Measurements from ENCODE around the gene GLYATL1. TPM values are rescaled to one million over a fixed set of nuclear protein-coding genes. Genes with fewer than 3 reads are reported as not detected.

The GLYATL1 gene
- total and polyA plus RNA-seq, 2 of the 13 experiments (the other 11 are each of a cell fraction or from before 2014, with no cell fraction given): 0.17 TPM; not detected in 1

- no peak for FAIRE-seq
Measured at GRCh38 chr11:58916637-58917036, 22.7 kb upstream of the GLYATL1 start.

GRCh38 chr11:58917159-58917783, 22.0 kb upstream of the GLYATL1 start:
- Histone ChIP-seq H3K4me3 (replicated peaks in 1 of 3; ENCODE audit: insufficient read depth in 1 of 3, low read depth in 2 of 3, low read length in 3 of 3) (no peak overlapping the region), H3K9me3 (ENCODE audit: low read length) (peaks cover 23% of the 10 kb centered on the region), H3K4me1 (ENCODE audit: insufficient read depth, low read length) (no peaks in the 10 kb centered on the region), H3K27ac (ENCODE audit: extremely low read length, insufficient read depth, low read length) (no peak overlapping the region), H2AFZ (ENCODE audit: low read length) (no peak overlapping the region), H3K9ac (ENCODE audit: insufficient read depth, low read depth, low read length) (no peak overlapping the region), H3K4me2 (ENCODE audit: low read depth, low read length) (no peak overlapping the region), H4K20me1 (ENCODE audit: insufficient read depth, low read length) (no peaks in the 10 kb centered on the region), H3K79me2 (ENCODE audit: insufficient read depth, low read length) (no peaks in the 10 kb centered on the region), H3K36me3 (replicated peaks in 1 of 2; ENCODE audit: control insufficient read depth in 1 of 2, insufficient read depth in 2 of 2, low read length in 2 of 2) (no peaks in the 10 kb centered on the region), H3K27me3 (ENCODE audit: control insufficient read depth in 1 of 2, insufficient read depth in 2 of 2, low read length in 2 of 2) (no peaks in the 10 kb centered on the region; a peak in 1 of 5 replicates)
- TF ChIP-seq LRRFIP1 (CRISPR knock-in tag; conservative IDR thresholded peaks at IDR 0.05) (no peak), ZNF704 (CRISPR knock-in tag; IDR thresholded peaks at IDR 0.05; ENCODE audit: borderline replicate concordance) (no peak), BCL3 (CRISPR knock-in tag; IDR thresholded peaks at IDR 0.05) (no peak), RBM39 (IDR thresholded peaks at IDR 0.05; ENCODE audit: low read depth, low read length, poor library complexity, severe bottlenecking) (no peak), ZNF274 (CRISPR knock-in tag; IDR thresholded peaks at IDR 0.05) (no peak), ARHGAP35 (CRISPR knock-in tag; IDR thresholded peaks at IDR 0.05; ENCODE audit: borderline replicate concordance) (no peak), PBX2 (CRISPR knock-in tag; IDR thresholded peaks at IDR 0.05) (no peak)
- FAIRE-seq (no peak), ATAC-seq (no peak), DNase-seq (ENCODE audit: low spot score) (no peak)
- intact Hi-C loops (cut with micrococcal nuclease; ENCODE audit: unreplicated experiment) (no loop called here), in situ Hi-C loops (cut with HindIII; ENCODE audit: extremely low pct_ligation_motif_present, low pct_unique_long_range_greater_than_20kb) (no loop called here)
- ChIA-PET POLR2A (no interaction called here), CTCF (ENCODE audit: low intra/inter-chr PET ratio, low total read pairs) (no interaction called here)
- WGBS (ENCODE audit: low lambda C conversion rate): 13% methylated on average over 3 of the region's 3 CpGs
- BruUV-seq (replicated peaks): no TSS peak

More at GRCh38 chr11:58916637-58917036, 22.7 kb upstream of the GLYATL1 start:
- Histone ChIP-seq H3K4me2 (ENCODE audit: low read depth, low read length) (no peak overlapping the region), H3K79me2 (ENCODE audit: insufficient read depth, low read length) (no peaks in the 10 kb centered on the region), H3K9me3 (ENCODE audit: low read length) (peaks cover 23% of the 10 kb centered on the region), H3K4me3 (replicated peaks in 1 of 3; ENCODE audit: insufficient read depth in 1 of 3, low read depth in 2 of 3, low read length in 3 of 3) (no peak overlapping the region), H4K20me1 (ENCODE audit: insufficient read depth, low read length) (no peaks in the 10 kb centered on the region), H3K4me1 (ENCODE audit: insufficient read depth, low read length) (no peaks in the 10 kb centered on the region), H3K9ac (ENCODE audit: insufficient read depth, low read depth, low read length) (no peak overlapping the region), H3K27ac (ENCODE audit: extremely low read length, insufficient read depth, low read length) (no peak overlapping the region), H3K36me3 (replicated peaks in 1 of 2; ENCODE audit: control insufficient read depth in 1 of 2, insufficient read depth in 2 of 2, low read length in 2 of 2) (no peaks in the 10 kb centered on the region), H3K27me3 (ENCODE audit: control insufficient read depth in 1 of 2, insufficient read depth in 2 of 2, low read length in 2 of 2) (no peaks in the 10 kb centered on the region; a peak in 1 of 5 replicates), H2AFZ (ENCODE audit: low read length) (no peak overlapping the region)
- in situ Hi-C loops (cut with HindIII; ENCODE audit: extremely low pct_ligation_motif_present, low pct_unique_long_range_greater_than_20kb) (no loop called here), intact Hi-C loops (cut with micrococcal nuclease; ENCODE audit: unreplicated experiment) (no loop called here)
- 4% methylated on average over 2 of the region's 2 CpGs for WGBS (ENCODE audit: low lambda C conversion rate)
- TF ChIP-seq ZNF20 (CRISPR knock-in tag; IDR thresholded peaks at IDR 0.05) (peak; percentile 94), NFIB (CRISPR knock-in tag; IDR thresholded peaks at IDR 0.05; ENCODE audit: borderline replicate concordance) (no peak), PHF20 (CRISPR knock-in tag; IDR thresholded peaks at IDR 0.05) (no peak), DMAP1 (CRISPR knock-in tag; IDR thresholded peaks at IDR 0.05) (no peak), ZSCAN30 (CRISPR knock-in tag; IDR thresholded peaks at IDR 0.05) (no peak), BORCS8-MEF2B (CRISPR knock-in tag; IDR thresholded peaks at IDR 0.05) (no peak), ZNF382 (CRISPR knock-in tag; IDR thresholded peaks at IDR 0.05; ENCODE audit: borderline replicate concordance) (no peak), ZNF776 (CRISPR knock-in tag; IDR thresholded peaks at IDR 0.05) (no peak), KLF11 (CRISPR knock-in tag; IDR thresholded peaks at IDR 0.05) (no peak)
- ATAC-seq: no peak
- BruUV-seq (replicated peaks): no TSS peak
- POLR2A ChIA-PET: no interaction called here
- DNase-seq (ENCODE audit: low spot score): no peak
- CTCF ChIA-PET (ENCODE audit: low intra/inter-chr PET ratio, low total read pairs): no interaction called here
